RCC 7860 (cell line): ENCODE measurements around the gene NOBOX.
"Not testable (repeated sequence)": the region's sequence is repeated elsewhere in the genome, so short reads cannot be mapped to it uniquely, and the experiment has no call there.

Source experiments
- DNase-seq: peaks from one replicate; pipeline ENCODE4 v3.0.0-alpha.2; 2015; ENCODE audit warnings: low spot score
- FAIRE-seq: peaks from 2 replicates; lab custom pipeline; 2012; peaks lifted over from hg19 to GRCh38; lab: Jason Lieb, UNC

The NOBOX gene

DNA sequence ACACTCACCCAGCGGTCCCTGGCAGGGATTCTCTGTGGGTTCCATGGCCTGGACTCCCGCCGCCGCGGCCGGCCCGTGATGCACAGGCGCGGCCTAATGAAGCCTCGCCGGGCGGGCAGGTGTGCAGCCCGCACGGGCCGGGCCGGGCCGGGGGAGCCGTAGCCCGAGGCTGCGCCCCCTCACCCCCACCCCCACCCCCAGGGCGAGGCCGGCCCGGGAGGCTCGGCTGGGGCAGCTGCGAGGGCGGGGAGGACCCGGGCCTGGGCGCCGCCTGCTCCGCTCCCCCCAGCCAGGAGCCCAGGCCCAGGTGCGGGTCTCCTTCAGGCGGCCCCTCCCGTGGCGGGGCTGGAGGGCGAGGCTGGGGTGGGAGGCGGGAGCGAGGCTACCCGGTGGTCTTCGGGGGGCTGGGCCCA, at the start of gene NOBOX:
Gene NOBOX, minus strand, starts transcription at position 45 of the 413 bp plus-strand sequence.
- FAIRE-seq = no peak
- no peak for DNase-seq

DNA sequence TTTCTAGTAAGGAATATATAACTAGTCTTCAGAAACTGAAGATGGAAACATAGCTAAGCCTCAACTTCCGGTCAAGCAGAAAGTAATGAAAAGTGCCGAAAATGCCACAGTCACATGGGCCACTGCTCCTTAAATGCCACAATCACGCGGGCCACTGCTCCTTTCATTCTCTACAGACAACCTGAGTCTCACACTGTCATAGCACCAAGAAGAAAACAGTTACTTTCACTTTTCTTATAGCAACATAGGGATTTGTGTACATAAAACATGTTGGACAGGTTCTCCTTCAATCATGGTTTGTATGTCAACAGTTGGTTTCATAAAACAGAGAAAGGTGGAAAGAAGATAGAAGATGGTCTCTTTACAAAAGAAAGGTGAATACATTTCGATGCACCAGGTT, 48.6 kb upstream of the NOBOX start:
- FAIRE-seq = no peak
- DNase-seq = no peak

GRCh38 chr7:144445590-144445989, 42.1 kb upstream of the NOBOX start:
- FAIRE-seq (no peak), DNase-seq (no peak)

DNA sequence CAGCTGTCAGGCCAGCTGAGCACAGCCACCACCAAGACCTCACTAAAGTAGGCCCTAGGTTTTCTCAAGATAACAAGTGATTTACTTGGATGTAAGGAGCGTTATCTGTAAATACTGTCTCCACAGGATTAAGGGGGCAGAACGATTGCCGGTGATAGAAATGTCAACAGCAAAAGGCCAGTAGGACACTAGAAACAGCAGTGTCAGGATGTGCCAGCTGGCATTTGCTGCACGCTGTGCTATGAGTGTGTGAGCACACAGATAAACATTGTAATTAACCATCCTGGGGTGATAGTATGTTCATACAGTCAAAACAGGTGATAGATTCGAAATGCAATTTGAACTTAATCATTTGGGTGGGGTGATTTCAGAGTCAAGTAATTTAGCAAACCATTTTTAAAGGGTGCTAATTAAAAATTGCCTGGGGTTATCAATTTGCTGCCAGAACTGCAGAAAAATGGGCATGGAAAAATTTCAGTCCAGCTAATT, 36.3 kb upstream of the NOBOX start:
- FAIRE-seq (no peak), DNase-seq (no peak)

- no peak for DNase-seq
- FAIRE-seq = no peak
These were observed 35.3 kb upstream of the NOBOX start for GRCh38 chr7:144438759-144439158.

- DNase-seq (peak; percentile 60), FAIRE-seq (peak; percentile 83)
These were observed 34.1 kb upstream of the NOBOX start for GRCh38 chr7:144437370-144438191.

DNA sequence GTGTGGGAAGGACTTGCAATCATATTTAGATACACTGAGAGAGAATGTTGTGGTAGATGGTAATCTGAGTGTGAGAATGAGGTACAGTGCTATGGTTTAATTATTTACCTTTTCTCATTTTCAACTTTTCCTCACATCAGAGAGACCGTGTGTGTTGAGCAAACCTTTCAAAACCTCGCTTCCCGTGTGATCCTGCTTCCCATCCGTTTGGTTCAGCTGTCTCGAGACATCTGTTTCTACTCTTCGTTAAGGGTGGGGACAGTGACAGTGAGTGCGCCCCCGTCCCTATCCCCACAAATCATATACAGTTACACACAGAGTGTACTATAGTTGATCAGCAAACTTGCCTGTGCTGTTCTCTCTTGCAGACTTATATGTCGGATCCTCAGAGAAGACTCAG, 33.0 kb upstream of the NOBOX start:
- DNase-seq (no peak), FAIRE-seq (no peak)

DNA sequence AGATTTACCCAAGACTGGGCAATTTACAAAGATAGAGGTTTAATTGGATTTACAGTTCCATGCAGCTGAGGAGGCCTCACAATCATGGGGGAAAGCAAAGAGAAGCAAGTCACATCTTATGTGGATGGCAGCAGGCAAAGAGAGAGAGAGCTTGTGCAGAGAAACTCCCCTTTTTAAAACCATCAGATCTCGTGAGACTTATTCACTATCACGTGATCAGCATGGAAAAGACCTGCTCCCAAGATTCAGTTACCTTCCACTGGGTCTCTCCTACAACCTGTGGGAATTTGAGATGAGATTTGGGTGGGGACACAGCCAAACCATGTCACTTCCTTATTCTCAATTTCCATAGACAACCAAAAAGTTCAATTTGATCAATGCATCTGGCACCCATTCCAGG, 24.9 kb upstream of the NOBOX start:
- DNase-seq (no peak), FAIRE-seq (no peak)

- FAIRE-seq, DNase-seq: not testable (repeated sequence)
These were observed 24.0 kb upstream of the NOBOX start for GRCh38 chr7:144427539-144427938.

DNA sequence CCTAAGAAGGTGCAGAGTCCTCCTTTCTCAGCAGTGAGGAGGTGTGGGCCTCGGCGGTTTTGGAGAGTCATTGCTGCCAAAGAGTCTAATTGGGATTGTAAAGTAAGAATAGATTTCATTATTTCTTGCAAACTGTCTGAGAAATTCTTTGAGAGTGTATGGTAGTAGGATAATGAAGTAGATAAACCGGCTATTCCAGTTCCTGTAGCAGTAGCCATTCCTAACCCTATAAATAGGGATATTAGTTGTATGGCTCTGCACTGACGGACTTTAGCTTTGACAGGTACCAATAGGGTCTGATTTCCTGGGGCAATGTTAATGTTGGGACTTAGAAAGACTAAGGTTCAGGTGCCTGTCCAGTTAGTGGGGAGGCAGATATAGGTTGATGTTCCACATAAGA, 15.4 kb upstream of the NOBOX start:
- DNase-seq = not testable (repeated sequence)

DNA sequence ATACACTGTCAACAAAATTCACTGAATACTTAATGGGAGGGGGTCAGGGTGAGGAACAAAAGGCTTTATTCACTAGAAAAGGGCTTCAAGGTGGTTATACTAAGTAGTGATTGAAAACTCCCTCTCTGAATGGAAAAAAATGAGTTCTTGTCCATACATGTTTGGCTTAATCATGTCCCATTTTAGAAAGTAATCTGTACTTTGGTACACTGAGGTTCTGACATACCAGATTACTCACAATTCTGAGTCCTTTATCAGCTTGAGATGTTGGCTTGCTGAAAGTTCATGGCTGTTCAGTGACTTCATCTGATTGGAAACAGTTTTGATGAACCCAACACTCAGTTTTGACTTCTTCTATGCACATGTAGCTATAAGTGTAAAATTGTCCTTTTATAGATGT, 12.8 kb upstream of the NOBOX start:
- DNase-seq = no peak
- FAIRE-seq = no peak

More for the DNA sequence above, 15.4 kb upstream of the NOBOX start:
- not testable (repeated sequence) for FAIRE-seq

GRCh38 chr7:144415858-144416257, 12.4 kb upstream of the NOBOX start:
- DNase-seq (no peak), FAIRE-seq (no peak)

DNA sequence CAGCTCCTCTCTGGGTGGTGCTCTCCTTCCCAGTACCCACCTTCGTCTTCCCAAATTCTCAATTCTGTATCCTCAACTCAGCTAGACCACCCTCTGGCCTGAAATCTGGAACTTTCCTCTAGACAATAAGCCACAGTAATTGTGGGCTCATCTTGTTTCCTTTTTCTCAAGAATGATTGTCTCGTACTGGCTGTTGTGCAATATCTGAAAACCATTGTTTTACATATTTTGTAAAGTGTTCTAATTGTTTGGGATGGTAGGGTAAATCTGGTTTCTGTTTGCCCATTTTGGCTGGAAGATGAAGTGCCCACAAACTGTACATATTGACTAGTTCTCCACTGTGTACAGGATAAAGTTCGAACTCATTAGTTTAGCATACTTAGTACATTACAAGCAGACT, 11.3 kb upstream of the NOBOX start:
- FAIRE-seq = no peak
- no peak for DNase-seq

DNA sequence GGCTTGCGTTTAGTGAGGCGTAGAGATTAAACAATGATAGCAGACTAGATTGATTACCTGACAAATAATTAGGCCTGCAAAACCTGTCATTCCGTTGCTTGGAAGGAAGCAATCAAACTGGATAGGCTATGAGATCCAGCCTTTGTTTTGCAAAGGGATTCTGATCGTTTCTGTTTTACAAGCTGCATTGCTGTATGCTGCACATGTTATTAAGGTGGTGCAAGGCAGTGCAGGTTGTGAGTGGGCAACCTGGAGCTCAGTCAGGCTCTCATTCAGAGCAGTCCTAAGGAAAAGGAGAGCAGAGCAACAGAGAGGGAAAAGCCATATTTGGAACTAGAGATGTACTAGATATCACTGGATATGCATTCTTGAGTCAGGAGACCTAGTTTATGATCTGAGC, 6.9 kb upstream of the NOBOX start:
- FAIRE-seq = no peak
- no peak for DNase-seq

DNA sequence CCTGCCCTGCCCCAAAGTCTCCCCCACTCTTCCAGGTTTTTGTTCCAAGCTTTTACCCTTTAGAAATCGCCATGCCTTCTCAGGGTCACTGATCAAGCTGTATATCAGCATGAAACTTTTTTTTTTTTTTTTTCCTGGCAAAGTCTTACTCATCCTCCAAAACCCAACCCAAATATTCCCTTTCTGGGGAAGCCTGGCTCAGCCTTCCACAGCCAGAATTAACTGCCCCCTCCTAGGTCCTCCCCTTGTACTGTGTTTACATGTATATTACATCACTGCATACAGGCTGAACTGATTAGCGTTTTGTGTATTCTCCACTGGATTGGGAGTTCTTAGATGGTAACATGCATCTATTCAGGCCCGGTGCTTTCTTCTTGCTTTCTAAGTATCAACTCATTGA, 4.6 kb upstream of the NOBOX start:
- DNase-seq = no peak
- no peak for FAIRE-seq

GRCh38 chr7:144407266-144407931, 3.9 kb upstream of the NOBOX start:
- DNase-seq = no peak
- FAIRE-seq = no peak

DNA sequence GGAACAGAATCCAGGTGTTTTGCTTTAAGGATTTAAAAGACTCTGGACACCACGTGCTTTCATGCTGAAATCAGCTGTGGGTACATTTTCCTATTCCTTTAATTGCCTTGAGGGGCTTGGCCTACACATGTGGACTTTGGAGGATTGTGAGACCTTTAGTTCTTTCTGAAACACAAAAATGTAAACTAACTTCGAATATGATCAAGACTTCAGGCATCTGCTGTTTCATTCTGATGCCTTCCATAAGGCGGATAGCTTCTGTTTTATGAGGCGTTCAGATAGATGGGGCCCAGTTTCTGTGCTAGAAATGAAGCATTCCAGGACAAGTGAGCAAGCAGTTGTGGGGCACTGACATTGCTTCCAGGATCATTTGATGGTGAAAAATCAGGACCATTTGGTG, 1.5 kb upstream of the NOBOX start:
- FAIRE-seq = no peak

DNA sequence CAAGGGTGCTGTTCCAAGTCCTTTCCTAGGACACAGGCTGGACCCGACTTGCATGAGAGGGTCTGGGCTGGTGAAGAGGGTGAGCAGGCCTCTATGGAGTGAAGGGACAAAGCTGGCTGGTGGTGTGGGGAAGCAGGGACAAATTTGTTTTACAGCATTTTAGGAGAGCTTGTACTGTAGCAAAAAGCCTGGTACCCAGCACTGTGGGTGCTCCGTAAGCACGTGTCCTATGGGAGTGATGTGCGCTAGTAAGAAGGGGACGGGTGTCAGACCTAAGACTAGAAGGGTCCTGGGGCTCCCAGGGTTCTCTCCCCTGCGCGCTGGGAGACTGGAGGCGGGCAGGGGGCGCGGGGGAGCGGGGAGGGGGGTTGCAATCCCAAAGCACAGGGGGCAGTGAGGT, 391 bp downstream of the NOBOX start:
- FAIRE-seq (no peak), DNase-seq (no peak)

More for the DNA sequence above, 1.5 kb upstream of the NOBOX start:
- DNase-seq = no peak

DNA sequence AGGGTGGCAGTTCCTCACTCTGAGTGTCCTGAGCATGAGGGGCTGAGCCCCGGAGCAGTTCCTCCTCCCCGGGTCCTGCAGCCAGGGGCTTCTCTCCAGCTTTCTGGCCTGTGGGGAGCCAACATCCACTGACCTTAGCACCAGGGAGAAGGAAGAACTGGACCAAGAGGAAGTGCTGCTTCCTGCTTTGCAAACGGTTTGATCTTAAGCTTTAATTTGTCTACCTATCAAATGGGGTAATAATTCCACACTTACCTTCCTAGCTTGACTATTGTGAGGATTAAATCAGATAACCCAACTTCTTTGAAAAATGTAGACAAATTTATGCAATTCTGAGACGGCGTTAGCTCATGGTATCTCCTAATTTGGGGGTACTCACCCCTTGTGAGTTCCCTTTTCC, 2.0 kb downstream of the NOBOX start:
- FAIRE-seq (no peak), DNase-seq (no peak)

- no peak for FAIRE-seq
These were observed 3.5 kb downstream of the NOBOX start for GRCh38 chr7:144399946-144400345.

DNA sequence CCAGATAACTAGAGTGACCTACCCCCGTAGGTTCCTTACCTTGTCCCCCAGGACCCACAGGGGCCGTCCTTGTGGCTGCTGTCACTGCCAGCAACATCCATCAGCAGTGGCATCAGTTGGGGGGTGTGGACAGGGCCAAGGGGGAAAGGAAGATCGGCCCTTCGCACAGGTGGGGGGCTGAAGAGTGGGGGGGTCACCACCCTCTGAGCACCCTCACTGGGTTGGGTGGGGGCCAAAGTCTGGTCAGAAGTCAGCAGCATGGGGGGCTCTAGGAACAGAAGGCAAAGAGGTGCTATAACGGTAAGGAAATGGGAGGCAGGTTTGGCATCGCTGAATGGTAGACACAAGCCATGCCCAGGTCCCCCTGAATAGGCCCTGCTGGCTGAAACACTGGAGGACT, 4.6 kb downstream of the NOBOX start:
- FAIRE-seq = no peak
- no peak for DNase-seq

More at GRCh38 chr7:144399946-144400345, 3.5 kb downstream of the NOBOX start:
- DNase-seq = no peak

DNA sequence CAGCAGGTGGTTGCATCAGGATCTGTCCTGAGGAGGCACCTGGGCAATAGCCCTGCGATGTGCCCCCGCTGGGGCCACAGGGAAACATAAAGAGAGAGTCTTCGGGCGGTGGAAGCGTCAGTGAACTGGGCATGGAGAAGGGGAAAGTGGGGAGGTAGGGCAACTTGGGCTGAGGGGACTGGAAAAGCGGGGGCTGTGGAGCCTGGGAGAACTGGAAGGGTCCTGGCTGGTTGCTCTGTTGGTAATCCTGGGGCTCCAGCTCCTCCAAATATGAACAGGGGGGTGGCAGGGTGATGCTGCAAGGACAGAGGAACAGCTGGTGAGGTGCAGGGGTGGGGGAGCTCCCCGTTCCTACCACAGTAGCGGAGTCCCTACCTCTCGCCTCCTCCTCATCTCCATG, 5.2 kb downstream of the NOBOX start:
- no peak for FAIRE-seq

More for the DNA sequence above, 5.2 kb downstream of the NOBOX start:
- no peak for DNase-seq
